Measurements from ENCODE around the gene LDLR.
"Not testable (repeated sequence)": the region's sequence is repeated elsewhere in the genome, so short reads cannot be mapped to it uniquely, and the experiment has no call there.

LDLR gene

GRCh38 chr19:11108746-11109145, 19.5 kb downstream of the LDLR start:
- no peak for DNase-seq

GRCh38 chr19:11111117-11111770, 22.0 kb downstream of the LDLR start:
- no peak for DNase-seq

- no peak for DNase-seq
These were observed 22.5 kb downstream of the LDLR start for GRCh38 chr19:11111771-11112144.

GRCh38 chr19:11113140-11113708, 24.0 kb downstream of the LDLR start:
- no peak for DNase-seq

GRCh38 chr19:11115042-11115441, 25.8 kb downstream of the LDLR start:
- no peak for DNase-seq

- no peak for DNase-seq
These were observed 26.7 kb downstream of the LDLR start for GRCh38 chr19:11115895-11116446.

GRCh38 chr19:11116507-11116906, 27.2 kb downstream of the LDLR start:
- DNase-seq: no peak

GRCh38 chr19:11121963-11122362, 32.7 kb downstream of the LDLR start:
- not testable (repeated sequence) for DNase-seq

- DNase-seq: no peak
These were observed 33.9 kb downstream of the LDLR start for GRCh38 chr19:11123114-11123513.

- not testable (repeated sequence) for DNase-seq
These were observed 34.9 kb downstream of the LDLR start for GRCh38 chr19:11124157-11124556.

GRCh38 chr19:11125994-11126685, 36.9 kb downstream of the LDLR start:
- peak; percentile 14 for DNase-seq

GRCh38 chr19:11127905-11128304, 38.6 kb downstream of the LDLR start:
- DNase-seq: no peak

GRCh38 chr19:11130824-11131455, 41.7 kb downstream of the LDLR start:
- peak; percentile 11 for DNase-seq

GRCh38 chr19:11131471-11131870, 42.2 kb downstream of the LDLR start:
- DNase-seq: no peak

- DNase-seq: no peak
These were observed 47.3 kb downstream of the LDLR start for GRCh38 chr19:11136400-11137101.

- DNase-seq: peak; percentile 56
These were observed 48.5 kb downstream of the LDLR start for GRCh38 chr19:11137542-11138384.

- peak; percentile 0 for DNase-seq
These were observed 49.5 kb downstream of the LDLR start for GRCh38 chr19:11138601-11139300.

- not testable (repeated sequence) for DNase-seq
These were observed 50.8 kb downstream of the LDLR start for GRCh38 chr19:11140023-11140538.

GRCh38 chr19:11140896-11141295, 51.6 kb downstream of the LDLR start:
- DNase-seq: no peak

GRCh38 chr19:11141937-11142527, 52.8 kb downstream of the LDLR start:
- DNase-seq: no peak

Data from NCI-H345 (cell line).